Liver (tissue), 3 donors: ENCODE results near the gene PDGFD.

ENCODE experiments used
- ATF3 ChIP-seq: IDR thresholded peaks from 2 replicates; pipeline ENCODE4 v1.6.1; 2016; ENCODE audit warnings: antibody characterized with exemption
- CTCF ChIP-seq: fragments of 150-350 bp; IDR thresholded peaks from 2 replicates; pipeline ENCODE4 v1.5.1; 2017; ENCODE audit warnings: improper control_type of control experiment, low read depth, low read length; ENCODE audit not compliant: missing input control
- EGR1 ChIP-seq, 2 donors: IDR thresholded peaks; 2 replicates each; pipeline ENCODE4 v1.6.1; 2016 to 2018; ENCODE audit warnings: antibody characterized with exemption in 2 of 2, low read depth in 2 of 2
- FOXA1 ChIP-seq: IDR thresholded peaks from 2 replicates; pipeline ENCODE4 v1.6.1; 2016; ENCODE audit warnings: antibody characterized with exemption
- GABPA ChIP-seq, 2 donors: IDR thresholded peaks in 1 of 2; conservative IDR thresholded peaks in 1 of 2; 2 replicates each; pipeline ENCODE4 v1.6.1; 2016; ENCODE audit warnings: antibody characterized with exemption in 2 of 2, mild to moderate bottlenecking in 1 of 2, moderate library complexity in 1 of 2
- JUND ChIP-seq, 2 donors: IDR thresholded peaks; 2 replicates each; pipeline ENCODE4 v1.6.1; 2016; ENCODE audit warnings: antibody characterized with exemption in 2 of 2
- MAX ChIP-seq: IDR thresholded peaks from 2 replicates; pipeline ENCODE4 v1.6.1; 2016; ENCODE audit warnings: antibody characterized with exemption
- RAD21 ChIP-seq, 2 donors: IDR thresholded peaks; 2 replicates each; pipeline ENCODE4 v1.6.1; 2016; ENCODE audit warnings: antibody characterized with exemption in 2 of 2, mild to moderate bottlenecking in 2 of 2
- REST ChIP-seq: IDR thresholded peaks from 2 replicates; pipeline ENCODE4 v1.6.1; 2016; ENCODE audit warnings: antibody characterized with exemption, mild to moderate bottlenecking
- RXRA ChIP-seq, 2 donors: IDR thresholded peaks; 2 replicates each; pipeline ENCODE4 v1.6.1; 2017 to 2018; ENCODE audit warnings: antibody characterized with exemption in 2 of 2, mild to moderate bottlenecking in 1 of 2
- TAF1 ChIP-seq: conservative IDR thresholded peaks from 2 replicates; pipeline ENCODE4 v1.6.1; 2016; ENCODE audit warnings: antibody characterized with exemption, mild to moderate bottlenecking
- YY1 ChIP-seq: IDR thresholded peaks from 2 replicates; pipeline ENCODE4 v1.6.1; 2016; ENCODE audit warnings: antibody characterized with exemption, mild to moderate bottlenecking
- ZBTB33 ChIP-seq: IDR thresholded peaks from 2 replicates; pipeline ENCODE4 v1.6.1; 2016; ENCODE audit warnings: antibody characterized with exemption
- donor health status: healthy.
- donor health status: healthy.

- TF ChIP-seq REST (no peak), FOXA1 (no peak), MAX (no peak), CTCF (no peak), EGR1 (IDR thresholded peaks at IDR 0.05; ENCODE audit: low read depth in 2 of 2) (no peak), YY1 (no peak), TAF1 (no peak), RAD21 (IDR thresholded peaks at IDR 0.05) (no peak), ZBTB33 (no peak), JUND (IDR thresholded peaks at IDR 0.05) (no peak), ATF3 (no peak), RXRA (IDR thresholded peaks at IDR 0.05) (no peak), GABPA (IDR thresholded peaks at IDR 0.05 in 1 of 2, conservative IDR thresholded peaks at IDR 0.05 in 1 of 2) (no peak)
These were observed 214.2 kb downstream of the PDGFD start for GRCh38 chr11:103949781-103950180.
